Measurements from ENCODE around the gene C13orf46.

DNA sequence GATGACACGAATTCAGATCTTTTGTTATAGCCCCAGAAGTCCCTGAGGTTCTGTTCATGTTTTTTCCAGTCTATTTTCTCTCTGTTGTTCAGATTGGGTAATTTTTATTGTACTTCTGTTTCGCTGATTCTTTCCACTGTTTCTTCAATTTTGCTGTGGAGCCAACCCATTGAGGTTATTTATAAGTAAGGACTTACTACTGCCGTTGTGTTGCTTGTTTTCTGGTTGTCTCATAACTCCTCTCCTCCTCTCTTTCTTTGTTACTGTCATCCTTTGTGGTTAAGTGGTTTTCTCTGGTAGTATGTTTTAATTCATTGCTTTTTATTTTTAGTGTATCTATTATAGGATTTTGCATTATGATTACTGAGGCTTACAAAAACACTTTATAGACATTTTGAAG, 61.3 kb downstream of the C13orf46 start:
- TF ChIP-seq SIN3A (conservative IDR thresholded peaks at IDR 0.05 in 1 of 2, IDR thresholded peaks at IDR 0.05 in 1 of 2; ENCODE audit: low read depth in 1 of 2, low read length in 2 of 2) (no peak), EZH2 (IDR thresholded peaks at IDR 0.05; ENCODE audit: low read depth, low read length, severe bottlenecking) (no peak), POLR2AphosphoS5 (IDR thresholded peaks at IDR 0.05; ENCODE audit: low read depth, low read length) (no peak)
- TF ChIP-seq, protein P1, sequence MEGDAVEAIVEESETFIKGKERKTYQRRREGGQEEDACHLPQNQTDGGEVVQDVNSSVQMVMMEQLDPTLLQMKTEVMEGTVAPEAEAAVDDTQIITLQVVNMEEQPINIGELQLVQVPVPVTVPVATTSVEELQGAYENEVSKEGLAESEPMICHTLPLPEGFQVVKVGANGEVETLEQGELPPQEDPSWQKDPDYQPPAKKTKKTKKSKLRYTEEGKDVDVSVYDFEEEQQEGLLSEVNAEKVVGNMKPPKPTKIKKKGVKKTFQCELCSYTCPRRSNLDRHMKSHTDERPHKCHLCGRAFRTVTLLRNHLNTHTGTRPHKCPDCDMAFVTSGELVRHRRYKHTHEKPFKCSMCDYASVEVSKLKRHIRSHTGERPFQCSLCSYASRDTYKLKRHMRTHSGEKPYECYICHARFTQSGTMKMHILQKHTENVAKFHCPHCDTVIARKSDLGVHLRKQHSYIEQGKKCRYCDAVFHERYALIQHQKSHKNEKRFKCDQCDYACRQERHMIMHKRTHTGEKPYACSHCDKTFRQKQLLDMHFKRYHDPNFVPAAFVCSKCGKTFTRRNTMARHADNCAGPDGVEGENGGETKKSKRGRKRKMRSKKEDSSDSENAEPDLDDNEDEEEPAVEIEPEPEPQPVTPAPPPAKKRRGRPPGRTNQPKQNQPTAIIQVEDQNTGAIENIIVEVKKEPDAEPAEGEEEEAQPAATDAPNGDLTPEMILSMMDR (IDR thresholded peaks at IDR 0.05; ENCODE audit: control extremely low read depth in 1 of 3, insufficient read depth in 1 of 3, low read depth in 1 of 3, low read length in 3 of 3), result no peak

Data from H1 (cell line).